Stimulated activated naive CD8-positive, alpha-beta T cell treated with anti-CD3 and anti-CD28 coated beads, Interleukin-15, Interleukin-2, amounts not matched to agents 100 ng/mL and 50 ng/mL, for 24 hours (primary cell): ENCODE measurements around the gene SH3GLB2.

Experiments
- H3K27ac Mint-ChIP-seq: one replicate; pipeline ENCODE4 v1.8.0; 2021; ENCODE audit warnings: mild to moderate bottlenecking, mixed read lengths
- H3K27me3 Mint-ChIP-seq: one replicate; pipeline ENCODE4 v1.8.0; 2021; ENCODE audit warnings: mixed read lengths
- H3K36me3 Mint-ChIP-seq: one replicate; pipeline ENCODE4 v1.8.0; 2021; ENCODE audit warnings: low read depth, mixed read lengths
- H3K4me1 Mint-ChIP-seq: one replicate; pipeline ENCODE4 v1.8.0; 2021; ENCODE audit warnings: low read depth, mixed read lengths
- H3K4me3 Mint-ChIP-seq: one replicate; pipeline ENCODE4 v1.8.0; 2021; ENCODE audit warnings: mild to moderate bottlenecking, mixed read lengths
- H3K9me3 Mint-ChIP-seq: one replicate; pipeline ENCODE4 v1.8.0; 2021; ENCODE audit warnings: mixed read lengths

The SH3GLB2 gene

DNA sequence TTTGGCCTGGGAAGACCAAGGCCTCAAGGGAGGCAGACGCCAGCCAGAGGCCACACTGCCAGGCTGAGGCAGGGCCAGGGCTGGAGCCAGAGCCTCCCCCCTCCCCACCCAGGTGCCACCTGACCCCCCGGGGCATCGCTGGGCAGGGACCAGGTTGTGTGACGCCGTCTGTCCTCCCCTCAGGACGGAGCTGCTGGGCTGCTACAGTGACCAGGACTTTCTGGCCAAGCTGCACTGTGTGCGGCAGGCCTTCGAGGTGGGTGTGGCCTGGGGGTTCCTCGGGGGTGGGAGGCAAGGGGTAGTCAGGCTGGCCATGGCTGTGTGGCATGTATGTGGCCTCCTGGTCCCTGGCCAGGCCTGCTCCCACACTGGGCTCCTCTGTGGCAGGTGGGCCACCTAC is 34.9 kb upstream of the SH3GLB2 start:
- H3K4me3 Mint-ChIP-seq = no peak overlapping the region
- H3K36me3 Mint-ChIP-seq = peaks cover 10% of the 10 kb centered on the region
- H3K27me3 Mint-ChIP-seq = no peaks in the 10 kb centered on the region
- H3K27ac Mint-ChIP-seq = no peak overlapping the region
- H3K4me1 Mint-ChIP-seq = peaks cover 1% of the 10 kb centered on the region
- no peaks in the 10 kb centered on the region for H3K9me3 Mint-ChIP-seq

DNA sequence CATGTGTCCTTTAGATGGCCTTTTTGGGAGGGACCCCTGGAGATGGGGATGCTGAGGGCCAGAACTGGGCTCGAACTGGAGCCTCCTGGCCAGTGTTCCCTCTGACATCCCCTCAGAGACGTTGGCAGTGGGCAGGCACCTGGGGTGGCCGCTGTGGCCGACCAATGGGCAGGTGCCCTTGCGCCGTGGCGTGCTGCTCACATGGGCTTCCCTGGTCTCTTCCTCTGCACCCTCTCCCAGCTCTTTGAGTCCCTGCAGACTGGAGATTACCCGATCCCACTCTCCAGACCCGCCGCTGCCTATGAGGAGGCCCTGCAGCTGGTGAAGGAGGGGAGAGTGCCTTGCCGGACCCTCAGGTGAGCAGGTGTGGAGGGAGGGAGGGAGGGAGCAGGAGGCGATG is 32.9 kb upstream of the SH3GLB2 start:
- Mint-ChIP-seq H3K36me3 (peaks cover 13% of the 10 kb centered on the region), H3K27me3 (no peaks in the 10 kb centered on the region), H3K9me3 (no peaks in the 10 kb centered on the region), H3K27ac (no peak overlapping the region), H3K4me3 (no peak overlapping the region), H3K4me1 (no peaks in the 10 kb centered on the region)

DNA sequence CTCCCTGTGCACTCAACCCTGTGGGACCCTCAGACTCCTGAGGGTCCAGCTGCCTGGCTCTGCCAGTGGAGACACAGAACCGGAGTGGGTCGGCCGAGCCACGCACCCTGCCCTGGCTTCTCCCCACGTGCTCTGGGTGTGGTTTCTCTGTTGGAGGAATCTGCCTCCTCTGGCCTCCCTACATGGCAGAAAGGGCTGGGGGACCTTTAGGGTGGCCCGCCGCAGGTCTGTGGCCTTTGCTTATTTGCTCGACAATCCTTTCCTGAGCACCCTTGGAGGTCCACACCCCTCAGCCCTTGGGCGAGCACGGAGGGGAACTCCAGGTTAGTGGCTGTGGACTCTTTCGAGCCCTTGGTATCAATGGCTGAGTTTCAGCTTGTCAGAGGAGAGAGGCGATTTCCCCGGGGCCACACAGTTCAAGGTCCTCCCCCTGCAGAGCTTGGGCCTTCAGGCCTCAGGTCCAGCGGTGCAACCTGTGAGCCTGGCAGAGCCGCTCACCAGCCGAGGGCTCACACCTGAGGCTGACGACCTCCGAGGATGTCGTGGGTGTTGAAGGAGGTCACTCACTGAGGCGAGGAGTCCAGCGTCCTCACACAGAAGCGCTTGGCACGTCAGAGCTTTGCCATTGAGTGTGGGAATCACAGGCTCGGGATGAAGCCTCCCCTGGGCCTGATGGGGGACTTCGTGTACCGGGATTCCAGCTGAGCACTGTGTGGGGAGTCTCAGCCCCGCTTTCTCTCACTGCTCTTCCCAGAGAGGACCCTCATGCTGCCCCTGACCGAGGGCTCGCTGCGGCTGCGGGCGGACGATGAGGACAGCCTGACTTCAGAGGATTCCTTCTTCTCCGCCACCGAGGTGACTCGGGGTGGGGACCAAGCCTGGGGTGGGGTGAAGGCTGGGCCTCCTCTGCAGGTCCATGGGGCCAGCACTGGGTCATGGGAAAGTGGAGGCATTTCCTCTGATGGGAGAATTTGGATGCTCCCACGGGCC is 32.0 kb upstream of the SH3GLB2 start:
- no peaks in the 10 kb centered on the region for H3K27me3 Mint-ChIP-seq
- H3K9me3 Mint-ChIP-seq = no peaks in the 10 kb centered on the region
- H3K36me3 Mint-ChIP-seq = peaks cover 9% of the 10 kb centered on the region
- no peak overlapping the region for H3K4me3 Mint-ChIP-seq
- H3K27ac Mint-ChIP-seq = no peak overlapping the region
- no peaks in the 10 kb centered on the region for H3K4me1 Mint-ChIP-seq

DNA sequence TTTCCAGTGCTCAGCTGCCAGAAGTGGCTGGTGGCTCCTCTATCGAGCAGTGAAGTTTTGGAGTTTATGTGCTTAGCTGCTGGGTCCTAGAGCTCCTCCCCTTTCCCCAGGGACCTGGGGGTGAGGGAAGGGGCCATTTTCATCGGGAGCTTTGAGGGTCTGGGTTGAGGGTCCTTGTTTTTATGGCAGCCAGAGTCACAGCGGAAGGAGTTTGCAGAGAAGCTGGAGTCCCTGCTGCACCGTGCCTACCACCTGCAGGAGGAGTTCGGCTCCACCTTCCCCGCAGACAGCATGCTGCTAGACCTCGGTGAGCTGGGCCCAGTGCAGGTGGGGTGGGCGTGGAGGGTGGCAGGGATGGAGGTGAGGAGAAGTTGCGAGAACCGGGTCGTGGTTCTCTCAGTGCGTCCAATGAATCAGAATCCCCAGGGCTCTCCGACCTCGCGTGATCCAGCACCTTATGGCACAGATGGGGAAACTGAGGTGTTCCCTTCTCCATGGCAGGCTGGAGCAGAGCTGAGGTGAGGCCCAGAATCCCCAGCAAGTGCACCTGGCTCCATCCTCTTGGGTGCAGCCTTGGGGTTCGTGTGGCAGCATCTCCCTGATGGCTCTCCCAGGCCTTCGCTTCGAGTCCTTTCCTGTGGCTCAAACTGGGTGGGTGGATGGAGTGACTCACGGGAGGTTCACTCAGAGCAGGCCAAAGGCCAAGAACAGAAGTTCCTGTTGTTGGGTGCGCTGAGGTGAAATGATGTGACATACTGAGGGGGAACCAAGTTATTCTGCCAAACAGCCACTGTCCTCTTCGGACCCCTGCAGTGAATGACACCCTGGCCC is 31.0 kb upstream of the SH3GLB2 start:
- H3K4me3 Mint-ChIP-seq = no peak overlapping the region
- peaks cover 14% of the 10 kb centered on the region for H3K36me3 Mint-ChIP-seq
- no peaks in the 10 kb centered on the region for H3K27me3 Mint-ChIP-seq
- no peaks in the 10 kb centered on the region for H3K9me3 Mint-ChIP-seq
- H3K4me1 Mint-ChIP-seq = no peaks in the 10 kb centered on the region
- H3K27ac Mint-ChIP-seq = no peak overlapping the region

DNA sequence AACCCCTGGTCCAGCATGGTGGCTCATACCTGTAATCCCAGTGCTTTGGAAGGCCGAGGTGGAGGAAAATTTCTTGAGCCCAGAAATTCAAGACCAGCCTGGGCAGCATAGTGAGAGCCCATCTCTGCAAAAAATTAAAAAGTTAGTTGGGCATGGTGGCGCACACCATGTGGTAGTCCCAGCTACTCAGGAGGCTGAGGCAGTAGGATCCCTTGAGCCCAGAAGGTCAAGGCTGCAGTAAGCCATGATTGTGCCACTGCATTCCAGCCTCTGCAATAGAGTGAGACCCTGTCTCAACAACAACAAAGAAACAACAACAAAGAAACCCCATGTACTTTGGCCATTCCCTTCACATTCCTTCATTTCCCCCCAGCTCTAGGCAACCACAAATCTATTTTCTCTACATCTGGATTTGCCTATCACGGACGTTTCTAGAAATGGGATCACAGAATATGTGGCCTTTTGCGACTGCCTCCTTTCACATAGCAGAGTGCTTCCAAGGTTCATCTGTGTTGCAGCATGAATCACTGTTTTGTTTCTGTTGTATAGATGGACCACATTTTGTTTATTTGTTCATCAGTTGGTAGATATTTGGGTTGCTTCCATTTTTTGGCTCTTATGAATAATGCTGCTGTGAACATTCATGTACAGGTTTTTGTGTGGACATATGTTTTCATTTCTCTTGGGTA is 26.2 kb upstream of the SH3GLB2 start:
- Mint-ChIP-seq H3K4me3 (no peak overlapping the region), H3K36me3 (peaks cover 8% of the 10 kb centered on the region), H3K4me1 (no peaks in the 10 kb centered on the region), H3K27ac (no peak overlapping the region), H3K27me3 (no peaks in the 10 kb centered on the region), H3K9me3 (no peaks in the 10 kb centered on the region)

DNA sequence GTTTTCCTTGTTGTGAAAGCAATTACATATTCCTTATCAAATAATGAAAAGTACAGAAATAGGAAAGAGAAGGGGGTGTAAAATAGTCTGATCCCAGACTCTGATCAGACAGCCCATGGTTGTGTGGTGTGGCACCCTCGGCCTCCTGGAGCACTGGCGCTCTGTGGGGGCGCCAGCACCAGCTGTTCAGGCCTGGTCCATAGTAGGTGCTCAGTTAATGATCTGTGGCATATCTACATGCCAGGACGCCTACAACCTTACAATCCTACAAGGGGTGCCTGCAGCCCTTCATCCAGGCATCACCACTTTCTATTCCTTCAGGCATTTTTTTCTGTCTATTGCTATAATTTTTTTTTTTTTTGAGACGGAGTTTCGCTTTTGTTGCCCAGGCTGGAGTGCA is 24.9 kb upstream of the SH3GLB2 start:
- no peaks in the 10 kb centered on the region for H3K27me3 Mint-ChIP-seq
- H3K4me1 Mint-ChIP-seq = no peaks in the 10 kb centered on the region
- H3K4me3 Mint-ChIP-seq = no peak overlapping the region
- peaks cover 14% of the 10 kb centered on the region for H3K36me3 Mint-ChIP-seq
- no peak overlapping the region for H3K27ac Mint-ChIP-seq
- no peaks in the 10 kb centered on the region for H3K9me3 Mint-ChIP-seq

DNA sequence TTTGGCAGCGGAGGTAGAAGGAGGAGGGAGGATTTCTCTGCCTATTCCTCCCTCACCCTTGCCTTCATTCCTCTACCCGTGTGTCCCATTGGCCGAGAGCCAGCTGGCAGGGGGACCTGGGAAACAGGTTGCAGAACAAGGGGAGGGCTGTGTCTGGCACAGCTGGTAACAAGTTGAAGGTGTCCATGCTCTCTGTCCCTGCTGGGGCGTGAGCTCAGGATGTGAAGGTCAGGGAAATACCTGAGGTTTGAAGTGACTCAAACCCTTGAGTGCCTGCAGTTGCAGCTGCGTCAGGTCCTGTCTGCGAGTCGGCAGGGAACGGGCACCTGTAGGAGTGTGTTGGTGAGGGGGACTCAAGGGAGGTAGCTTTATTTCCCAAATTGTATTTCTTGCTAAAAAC is 24.5 kb upstream of the SH3GLB2 start:
- H3K27ac Mint-ChIP-seq = no peak overlapping the region
- H3K27me3 Mint-ChIP-seq = no peaks in the 10 kb centered on the region
- H3K9me3 Mint-ChIP-seq = no peaks in the 10 kb centered on the region
- H3K36me3 Mint-ChIP-seq = peaks cover 14% of the 10 kb centered on the region
- no peak overlapping the region for H3K4me3 Mint-ChIP-seq
- no peaks in the 10 kb centered on the region for H3K4me1 Mint-ChIP-seq

DNA sequence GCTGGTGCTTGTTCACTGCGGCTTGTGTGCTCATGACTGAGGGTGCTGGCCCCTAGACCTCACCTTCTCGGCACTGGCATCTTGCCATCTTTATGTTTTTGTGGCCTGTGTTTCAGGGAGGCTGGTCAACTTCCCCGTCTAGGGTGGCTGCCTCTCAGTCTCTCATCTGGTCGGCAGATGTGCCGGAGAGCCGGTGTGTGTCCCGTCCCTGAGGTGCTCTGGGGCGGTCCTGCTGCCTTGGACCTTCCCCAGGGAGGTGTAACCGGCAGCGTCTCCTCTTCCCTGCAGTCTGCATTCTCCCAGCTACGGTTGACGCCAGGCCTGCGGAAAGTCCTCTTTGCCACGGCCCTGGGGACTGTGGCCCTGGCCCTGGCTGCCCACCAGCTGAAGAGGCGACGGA is 13.9 kb upstream of the SH3GLB2 start:
- no peak overlapping the region for H3K4me3 Mint-ChIP-seq
- H3K9me3 Mint-ChIP-seq = no peaks in the 10 kb centered on the region
- H3K4me1 Mint-ChIP-seq = peaks cover 11% of the 10 kb centered on the region
- H3K27ac Mint-ChIP-seq = no peak overlapping the region
- peaks cover 14% of the 10 kb centered on the region for H3K36me3 Mint-ChIP-seq
- H3K27me3 Mint-ChIP-seq = no peaks in the 10 kb centered on the region

DNA sequence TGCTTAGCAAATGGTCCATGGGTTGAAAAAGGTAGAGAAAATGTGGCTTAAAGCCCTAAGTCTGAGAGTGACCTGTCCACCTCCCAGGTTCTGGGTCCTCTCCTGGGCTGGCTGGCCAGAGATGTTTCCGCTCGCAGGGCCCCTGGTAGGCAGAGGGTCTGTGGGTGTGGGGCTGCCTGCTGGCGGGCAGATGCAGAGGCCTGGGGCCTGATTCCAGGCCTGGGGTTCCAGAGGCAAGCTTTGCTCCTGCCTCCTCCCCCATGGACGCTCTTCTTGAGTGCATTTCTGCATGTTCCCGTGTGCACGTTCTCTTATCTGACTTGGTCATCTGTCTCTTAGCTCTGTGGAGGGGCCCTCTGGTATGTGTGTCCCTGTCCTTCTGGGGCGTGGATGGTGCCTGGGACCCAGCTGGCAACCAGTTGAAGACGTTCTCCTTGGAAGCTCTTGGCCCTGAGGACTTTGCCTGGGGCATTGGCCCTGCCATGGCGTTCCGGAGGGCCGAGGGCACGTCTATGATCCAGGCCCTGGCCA is 12.0 kb upstream of the SH3GLB2 start:
- no peaks in the 10 kb centered on the region for H3K9me3 Mint-ChIP-seq
- H3K27ac Mint-ChIP-seq = no peak overlapping the region
- H3K36me3 Mint-ChIP-seq = peaks cover 14% of the 10 kb centered on the region
- peaks cover 20% of the 10 kb centered on the region for H3K4me1 Mint-ChIP-seq
- no peaks in the 10 kb centered on the region for H3K27me3 Mint-ChIP-seq
- no peak overlapping the region for H3K4me3 Mint-ChIP-seq

DNA sequence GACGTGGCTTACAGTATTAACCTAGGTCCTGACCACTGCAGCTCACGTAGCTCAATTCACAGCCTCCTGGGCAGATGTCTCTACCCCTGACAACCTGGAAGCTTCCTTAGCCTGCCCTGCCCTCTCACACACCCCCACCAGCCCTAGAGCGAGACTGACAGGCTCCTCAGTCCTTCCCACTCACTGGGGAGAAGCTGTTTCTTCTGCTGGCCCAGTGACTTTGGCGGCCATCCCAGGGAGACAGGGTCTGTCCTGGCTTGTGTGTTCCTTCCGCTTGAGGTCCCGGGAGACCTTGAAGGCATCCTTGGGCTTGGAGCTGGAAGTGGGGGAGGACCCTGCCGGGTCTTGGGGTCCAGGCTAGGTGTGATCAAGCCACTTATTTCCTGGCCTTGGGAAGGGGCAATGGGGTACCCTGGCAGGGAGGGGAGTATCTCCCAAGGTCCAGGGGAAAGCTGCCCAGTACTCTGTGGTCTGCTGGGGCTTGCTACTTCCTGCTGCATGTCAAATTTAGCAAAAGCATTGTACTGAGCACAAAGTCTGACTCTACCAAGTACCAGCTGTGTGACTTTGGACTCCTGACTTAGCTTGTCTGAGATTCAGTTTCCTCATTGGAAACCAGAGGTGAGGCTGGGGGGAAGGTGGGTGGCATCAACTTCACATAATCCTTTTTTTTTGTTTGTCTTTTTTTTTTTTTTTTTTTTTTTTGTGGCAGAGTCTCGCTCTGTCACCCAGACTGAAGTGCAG is 10.2 kb upstream of the SH3GLB2 start:
- peaks cover 20% of the 10 kb centered on the region for H3K4me1 Mint-ChIP-seq
- peaks cover 9% of the 10 kb centered on the region for H3K36me3 Mint-ChIP-seq
- no peaks in the 10 kb centered on the region for H3K27me3 Mint-ChIP-seq
- H3K27ac Mint-ChIP-seq = no peak overlapping the region
- H3K4me3 Mint-ChIP-seq = peak overlapping the region; percentile 90
- no peaks in the 10 kb centered on the region for H3K9me3 Mint-ChIP-seq

DNA sequence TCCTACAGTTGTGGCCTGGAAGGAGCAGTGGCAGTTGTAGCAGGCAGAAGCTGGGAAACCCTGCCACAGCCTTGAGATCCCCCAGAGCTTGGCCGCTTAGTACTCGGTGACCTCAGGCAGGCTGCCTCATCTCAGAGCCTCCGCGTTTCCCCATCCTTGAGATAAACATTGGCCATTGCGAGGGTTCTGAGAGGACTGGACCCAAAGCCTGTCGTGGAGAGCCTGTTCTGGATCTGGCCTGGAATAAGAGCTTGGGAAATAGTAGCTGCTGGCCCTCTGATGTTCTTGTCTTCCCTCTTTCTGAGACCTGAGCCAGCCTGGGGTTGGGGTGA is 9.6 kb upstream of the SH3GLB2 start:
- H3K27ac Mint-ChIP-seq = no peak overlapping the region

DNA sequence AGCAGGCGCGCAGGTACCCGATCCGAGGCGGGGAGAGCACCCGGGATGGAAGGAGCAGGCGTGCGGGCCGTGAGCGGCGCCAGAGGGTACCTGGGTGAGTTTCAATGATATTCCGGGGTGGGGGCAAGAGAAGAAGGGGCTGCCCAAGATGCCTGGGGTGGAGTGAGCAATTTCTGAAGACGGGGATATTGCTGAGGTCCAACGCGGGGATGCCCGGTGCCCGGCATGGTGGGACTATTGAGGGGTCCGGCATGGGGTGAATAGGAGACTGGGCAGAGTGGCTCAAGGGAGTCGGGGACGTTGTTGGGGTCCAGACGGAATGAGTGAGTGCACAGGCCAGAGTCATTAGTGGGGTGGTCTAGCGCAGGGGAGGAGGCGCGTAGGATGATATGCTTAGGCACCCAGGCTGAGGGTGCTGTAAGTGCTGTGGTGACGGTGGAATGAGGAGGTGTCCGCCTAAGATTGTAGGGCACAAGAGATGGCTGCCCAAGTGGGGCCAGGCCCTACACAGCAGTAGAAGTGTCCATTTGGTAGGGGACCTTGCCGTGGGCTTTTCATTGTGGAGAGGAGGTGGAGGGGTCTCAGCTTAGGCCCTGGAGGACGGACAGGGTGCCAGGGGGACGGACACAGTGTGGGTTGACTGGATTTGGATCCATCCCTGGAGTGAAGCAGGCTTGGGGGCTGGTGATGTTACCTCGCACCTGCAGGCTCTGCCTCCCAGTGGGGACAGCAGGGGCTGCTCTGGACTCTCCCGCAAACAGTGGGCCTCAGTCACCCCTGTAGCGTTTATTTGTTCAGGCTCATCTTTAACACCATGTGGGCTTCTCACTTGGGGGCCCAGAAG is 9.0 kb upstream of the SH3GLB2 start:
- no peaks in the 10 kb centered on the region for H3K27me3 Mint-ChIP-seq
- peaks cover 20% of the 10 kb centered on the region for H3K4me1 Mint-ChIP-seq
- peak overlapping the region; percentile 90 for H3K4me3 Mint-ChIP-seq

More for the DNA sequence above, 9.6 kb upstream of the SH3GLB2 start:
- Mint-ChIP-seq H3K36me3 (peaks cover 8% of the 10 kb centered on the region), H3K4me3 (peak overlapping the region; percentile 90), H3K9me3 (no peaks in the 10 kb centered on the region), H3K27me3 (no peaks in the 10 kb centered on the region), H3K4me1 (peaks cover 20% of the 10 kb centered on the region)

DNA sequence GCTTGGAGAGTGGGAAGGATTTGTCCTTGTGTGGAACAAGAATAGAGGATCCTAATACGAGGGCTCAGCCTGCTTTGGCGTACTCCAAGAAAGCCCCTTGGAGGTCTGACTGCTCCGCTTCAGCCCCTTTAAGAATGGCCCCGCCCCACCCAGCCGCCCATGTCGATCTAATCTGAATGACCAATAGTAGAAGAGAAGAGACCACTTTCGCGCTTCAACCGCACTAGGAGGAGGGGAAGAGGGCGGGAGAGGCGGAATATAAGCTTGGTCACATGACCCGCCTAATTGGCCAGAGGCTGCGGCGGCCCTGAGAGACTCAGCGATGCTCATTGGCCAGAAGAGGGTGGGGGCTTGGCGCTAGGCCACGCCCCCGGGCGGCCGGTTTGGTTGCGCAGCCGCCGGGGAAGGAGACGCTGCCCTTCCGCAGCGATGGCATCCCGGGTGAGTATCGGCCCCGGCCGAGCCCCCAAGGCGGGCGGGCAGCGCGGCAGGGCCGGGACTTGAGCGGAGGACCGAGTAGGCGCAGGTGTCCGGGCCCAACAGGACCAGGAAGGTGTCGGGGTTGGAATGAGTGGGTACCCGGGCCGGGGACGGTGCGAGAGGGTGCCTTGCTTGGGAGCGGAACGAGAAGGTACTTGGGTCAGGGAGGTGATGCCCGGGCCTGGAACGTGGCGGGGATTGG is 8.3 kb upstream of the SH3GLB2 start, which contains the start of gene MIGA2:
Gene MIGA2 (plus strand): TSS at position 386 of the 682 bp plus-strand sequence. CDS start 3,969 bp downstream, outside the sequence.
- H3K36me3 Mint-ChIP-seq = peaks cover 3% of the 10 kb centered on the region
- no peaks in the 10 kb centered on the region for H3K27me3 Mint-ChIP-seq
- H3K9me3 Mint-ChIP-seq = no peaks in the 10 kb centered on the region
- peak within 1 kb of the TSS; percentile 66 for H3K27ac Mint-ChIP-seq
- H3K4me3 Mint-ChIP-seq = peak within 1 kb of the TSS; percentile 90
- peaks cover 20% of the 10 kb centered on the region for H3K4me1 Mint-ChIP-seq

More for the DNA sequence above, 9.0 kb upstream of the SH3GLB2 start:
- Mint-ChIP-seq H3K9me3 (no peaks in the 10 kb centered on the region), H3K27ac (peak overlapping the region; percentile 66), H3K36me3 (peaks cover 3% of the 10 kb centered on the region)
